Kidney (tissue), 14 donors: ENCODE results near the gene FAM222B. TPM values are rescaled to one million over a fixed set of nuclear protein-coding genes. Genes with fewer than 3 reads are reported as not detected.
"Not testable (repeated sequence)": the region's sequence is repeated elsewhere in the genome, so short reads cannot be mapped to it uniquely, and the experiment has no call there.

ENCODE experiments used
- DNase-seq, 5 donors: peaks; one replicate each; pipeline ENCODE4 v3.0.0-alpha.2; 2013 to 2020
- FAIRE-seq: peaks from 2 replicates; lab custom pipeline; 2012; peaks lifted over from hg19 to GRCh38; lab: Jason Lieb, UNC
- H3K27ac ChIP-seq, 2 donors: one replicate each; pipeline ENCODE4 v1.7.0; 2013; ENCODE audit warnings: low read depth in 2 of 2, low read length in 2 of 2, inconsistent platforms in 1 of 2
- H3K27me3 ChIP-seq: one replicate; pipeline ENCODE4 v1.7.1; 2013; ENCODE audit warnings: low read length, inconsistent platforms; ENCODE audit not compliant: control insufficient read depth, insufficient read depth
- H3K36me3 ChIP-seq, 3 donors: one replicate each; pipeline versions ENCODE4 v1.7.0 to v1.7.1; 2013; ENCODE audit warnings: low read length in 3 of 3, control low read depth in 1 of 3, inconsistent platforms in 1 of 3; ENCODE audit not compliant: insufficient read depth in 3 of 3, control insufficient read depth in 2 of 3
- H3K4me1 ChIP-seq, 3 donors: one replicate each; pipeline versions ENCODE4 v1.7.0 to v1.7.1; 2013; ENCODE audit warnings: low read length in 3 of 3, inconsistent platforms in 1 of 3, low read depth in 1 of 3; ENCODE audit not compliant: control insufficient read depth in 2 of 3, insufficient read depth in 2 of 3
- H3K4me3 ChIP-seq, 3 donors: one replicate each; pipeline versions ENCODE4 v1.7.0 to v1.8.1; 2013; ENCODE audit warnings: low read length in 3 of 3, control low read depth in 1 of 3, inconsistent platforms in 1 of 3
- H3K9ac ChIP-seq, 3 donors: one replicate each; pipeline versions ENCODE4 v1.7.0 to v1.7.1; 2013; ENCODE audit warnings: low read length in 3 of 3, control low read depth in 1 of 3, inconsistent platforms in 1 of 3
- H3K9me3 ChIP-seq, 3 donors: one replicate each; pipeline versions ENCODE4 v1.7.0 to v1.7.1; 2013; ENCODE audit warnings: low read length in 3 of 3, control low read depth in 1 of 3, inconsistent platforms in 1 of 3; ENCODE audit not compliant: control insufficient read depth in 2 of 3, insufficient read depth in 1 of 3
- intact Hi-C: fragments of 100-400 bp; cut with DNase I; formaldehyde crosslinking; loops from one replicate; pipeline ENCODE4 v1.11.1; 2022
- polyA plus RNA-seq: library from polyadenylated mRNA; stranded (reverse); fragments of 350-450 nt; fragmentation: Illumina TruSeq; extraction: RNeasy Lipid Tissue Mini Kit (QIAGEN cat#74804); gene quantifications from one replicate; pipeline ENCODE4 v1.2.3, GENCODE V29; 2014; ENCODE audit warnings: low read depth, low replicate concordance; ENCODE audit not compliant: insufficient read depth
- total RNA-seq: library from RNA; stranded (reverse); fragmentation: NEBNext Ultra II Directional; extraction: Animal tissue kit (Norgen Biotek cat#: 25700); gene quantifications from one replicate; pipeline ENCODE4 v1.2.1, GENCODE V29; 2021
- TF ChIP-seq, protein P1 (sequence below): IDR thresholded peaks from 3 replicates; pipeline ENCODE4 v1.5.1; 2012; ENCODE audit warnings: mild to moderate bottlenecking, moderate library complexity, borderline replicate concordance; ENCODE audit not compliant: insufficient read depth; ENCODE audit errors: extremely low read depth
- donor health status: control.
- donor health status: control.
- donor health status: control.
- donor health status: control.
- donor health status: control.
- donor health status: DM: yes; HTN: yes; CAD: no.
- donor health status: Normal renal cell carcinoma (clear cell type).

Gene FAM222B
- total and polyA plus RNA-seq, 2 donors from 2014 or later, result 13.0 to 31.0 TPM

DNA sequence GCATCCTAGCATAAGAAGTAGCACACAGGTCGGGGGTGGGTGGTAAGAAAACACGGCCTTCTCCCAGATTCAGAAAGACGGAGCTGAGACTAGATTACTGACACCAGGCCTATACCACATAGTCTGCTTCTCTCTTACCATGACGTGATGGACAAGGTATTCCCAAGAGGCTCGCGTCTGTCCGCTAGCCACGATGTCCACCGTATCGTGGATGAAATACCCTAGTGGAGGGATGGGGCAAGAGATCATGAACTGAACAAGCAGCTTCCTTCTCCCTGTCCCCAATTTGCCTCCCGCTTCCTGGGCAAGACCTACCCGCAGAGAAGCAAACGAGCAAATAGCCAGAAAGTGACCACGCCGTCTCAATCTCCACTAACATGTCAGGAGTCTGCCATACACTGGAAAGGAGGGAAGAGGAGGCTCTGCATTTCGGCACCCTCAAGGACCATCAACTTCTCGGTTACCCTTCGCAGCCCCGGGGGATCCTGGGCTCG is 117.4 kb downstream of the FAM222B start:
- H3K36me3 ChIP-seq, result peaks cover 8 to 23% (median 16%) of the 10 kb centered on the region in 3 donors
- DNase-seq (peak in 2 of 5 donors; percentile 14 to 63), FAIRE-seq (no peak)
- peak overlapping the region; percentile 36 to 66 (median 45) for H3K4me3 ChIP-seq
- H3K9me3 ChIP-seq, result no peaks in the 10 kb centered on the region
- H3K27me3 ChIP-seq, result no peaks in the 10 kb centered on the region
- TF ChIP-seq, protein P1, sequence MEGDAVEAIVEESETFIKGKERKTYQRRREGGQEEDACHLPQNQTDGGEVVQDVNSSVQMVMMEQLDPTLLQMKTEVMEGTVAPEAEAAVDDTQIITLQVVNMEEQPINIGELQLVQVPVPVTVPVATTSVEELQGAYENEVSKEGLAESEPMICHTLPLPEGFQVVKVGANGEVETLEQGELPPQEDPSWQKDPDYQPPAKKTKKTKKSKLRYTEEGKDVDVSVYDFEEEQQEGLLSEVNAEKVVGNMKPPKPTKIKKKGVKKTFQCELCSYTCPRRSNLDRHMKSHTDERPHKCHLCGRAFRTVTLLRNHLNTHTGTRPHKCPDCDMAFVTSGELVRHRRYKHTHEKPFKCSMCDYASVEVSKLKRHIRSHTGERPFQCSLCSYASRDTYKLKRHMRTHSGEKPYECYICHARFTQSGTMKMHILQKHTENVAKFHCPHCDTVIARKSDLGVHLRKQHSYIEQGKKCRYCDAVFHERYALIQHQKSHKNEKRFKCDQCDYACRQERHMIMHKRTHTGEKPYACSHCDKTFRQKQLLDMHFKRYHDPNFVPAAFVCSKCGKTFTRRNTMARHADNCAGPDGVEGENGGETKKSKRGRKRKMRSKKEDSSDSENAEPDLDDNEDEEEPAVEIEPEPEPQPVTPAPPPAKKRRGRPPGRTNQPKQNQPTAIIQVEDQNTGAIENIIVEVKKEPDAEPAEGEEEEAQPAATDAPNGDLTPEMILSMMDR, result no peak
- H3K9ac ChIP-seq, result peak overlapping the region in 2 of 3 donors; percentile 67 to 68
- H3K4me1 ChIP-seq, result peaks cover 0 to 29% (median 8%) of the 10 kb centered on the region in 3 donors
- H3K27ac ChIP-seq, result peak overlapping the region in 1 of 2 donors; percentile 67
- intact Hi-C loops, result no loop called here

DNA sequence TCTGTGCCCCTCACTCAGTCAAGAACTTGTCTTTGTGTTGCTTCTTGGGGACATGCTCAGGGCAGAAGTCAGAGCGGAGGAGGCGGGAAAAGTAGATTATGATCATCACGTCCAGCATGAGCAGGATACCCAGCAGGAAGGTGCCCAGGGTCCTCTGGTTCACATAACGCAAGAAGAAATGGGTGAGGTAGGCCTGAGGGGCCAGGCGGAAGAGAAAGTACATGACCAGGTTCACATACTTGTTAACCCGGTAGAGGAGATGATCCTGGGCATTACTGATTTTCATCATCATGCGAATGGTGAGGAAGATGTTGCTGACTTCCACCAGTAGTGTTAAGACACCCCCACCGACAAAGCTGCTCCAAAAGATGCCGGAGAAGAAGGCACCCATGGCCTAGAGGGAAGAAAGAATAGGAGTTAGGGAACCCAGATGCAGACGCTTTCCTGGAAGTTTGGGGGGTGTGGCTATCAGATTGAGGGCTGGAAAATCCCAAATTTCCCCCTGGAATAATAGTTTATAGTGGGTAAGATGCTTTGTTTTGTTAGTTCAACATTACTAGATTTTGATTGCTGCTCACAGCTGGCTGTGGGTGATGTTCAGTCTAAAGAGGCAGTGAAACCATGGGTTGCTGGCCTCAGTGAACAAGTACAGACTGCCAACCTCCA is 118.0 kb downstream of the FAM222B start:
- H3K27me3 ChIP-seq, result no peaks in the 10 kb centered on the region
- peaks cover 0 to 29% (median 8%) of the 10 kb centered on the region in 3 donors for H3K4me1 ChIP-seq
- intact Hi-C loops, result no loop called here
- no peak overlapping the region for H3K9ac ChIP-seq
- H3K4me3 ChIP-seq, result peak overlapping the region in 1 of 3 donors; percentile 36
- DNase-seq (no peak), FAIRE-seq (no peak)
- no peak overlapping the region for H3K27ac ChIP-seq
- no peaks in the 10 kb centered on the region for H3K9me3 ChIP-seq
- TF ChIP-seq, protein P1, result no peak
- H3K36me3 ChIP-seq, result peaks cover 8 to 23% (median 16%) of the 10 kb centered on the region in 3 donors

DNA sequence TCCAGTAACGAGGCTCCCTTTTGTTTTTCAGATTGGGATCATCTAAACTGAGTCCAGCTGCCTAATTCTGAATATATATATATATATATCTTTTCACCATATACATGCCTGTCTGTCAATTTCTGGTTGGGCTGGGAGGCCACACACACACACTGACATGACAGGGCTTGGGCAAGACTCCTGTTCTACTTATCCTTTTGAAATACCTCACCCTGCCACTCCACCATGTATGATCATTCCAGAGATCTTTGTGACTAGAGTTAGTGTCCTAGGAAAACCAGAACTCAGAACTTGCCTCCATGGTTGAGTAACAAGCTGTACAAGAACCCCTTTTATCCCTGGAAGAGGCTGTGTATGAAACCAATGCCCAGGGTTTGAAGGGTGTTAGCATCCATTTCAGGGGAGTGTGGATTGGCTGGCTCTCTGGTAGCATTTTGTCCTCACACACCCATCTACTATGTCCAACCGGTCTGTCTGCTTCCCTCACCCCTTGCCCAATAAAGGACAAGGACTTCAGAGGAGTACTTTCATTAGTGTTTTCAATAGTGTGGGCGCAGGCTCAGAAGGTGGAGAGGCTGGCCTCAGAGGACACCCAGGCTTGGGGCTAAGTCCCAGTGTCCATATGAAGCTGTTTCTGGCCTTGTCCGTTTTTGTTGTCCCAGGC is 118.6 kb downstream of the FAM222B start:
- H3K4me3 ChIP-seq, result not testable (repeated sequence)

More for the DNA sequence above, 118.6 kb downstream of the FAM222B start:
- H3K4me1 ChIP-seq, result peaks cover 0 to 33% (median 8%) of the 10 kb centered on the region in 3 donors
- H3K27ac ChIP-seq, H3K9ac ChIP-seq, DNase-seq, H3K9me3 ChIP-seq, H3K27me3 ChIP-seq, intact Hi-C loops, FAIRE-seq: not testable (repeated sequence)
- H3K36me3 ChIP-seq, result peaks cover 8 to 23% (median 16%) of the 10 kb centered on the region in 3 donors
